ENCODE results near the gene DISP2.
A peak's percentile ranks its signal among the peaks of the same experiment; 100 is the strongest.

Gene DISP2

GRCh38 chr15:40392986-40393948, 35.2 kb downstream of the DISP2 start:
- DNase-seq, result no peak

DNA sequence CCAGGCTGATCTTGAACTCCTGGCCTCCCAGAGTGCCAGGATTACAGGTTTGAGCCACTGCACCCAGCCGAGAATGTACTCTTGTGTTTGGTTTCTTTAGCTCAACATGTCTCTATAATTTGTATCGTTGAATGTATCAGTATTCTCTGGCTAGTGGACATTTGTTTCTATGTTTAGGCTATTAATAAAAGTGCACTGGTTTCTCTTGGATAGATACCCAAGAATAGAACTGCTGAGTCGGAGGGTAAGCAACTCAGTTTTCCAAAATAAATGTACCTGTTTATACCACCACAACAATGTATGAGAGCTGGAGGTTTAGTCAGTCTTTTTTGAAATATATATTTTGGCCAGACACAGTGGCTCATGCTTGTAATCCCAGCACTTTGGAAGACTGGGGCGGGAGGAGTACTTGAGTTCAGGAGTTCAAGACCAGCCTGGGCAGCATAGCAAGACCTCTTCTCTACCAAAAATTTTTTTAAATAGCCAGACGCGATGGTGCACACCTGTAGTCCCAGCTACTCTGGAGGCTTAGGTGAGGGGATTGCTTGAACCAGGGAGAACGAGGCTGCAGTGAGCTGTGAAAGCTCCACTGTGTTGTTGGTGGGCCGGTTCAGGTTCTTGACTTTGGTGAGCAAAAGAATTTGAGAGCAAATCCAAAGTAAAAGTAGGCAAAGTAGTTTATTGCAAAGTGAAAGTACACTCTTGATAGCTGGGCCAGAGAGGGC, 39.8 kb downstream of the DISP2 start:
- no peak for DNase-seq

- no peak for DNase-seq
Observed at GRCh38 chr15:40398413-40398873, 40.4 kb downstream of the DISP2 start.

GRCh38 chr15:40399370-40399769, 41.4 kb downstream of the DISP2 start:
- DNase-seq, result no peak

GRCh38 chr15:40405501-40406381, 47.7 kb downstream of the DISP2 start, which contains the start of gene IVD:
TSS of gene IVD (plus strand) at chr15:40405795. CDS start at chr15:40405828, 33 bp downstream.
- peak; percentile 76 to 81 for DNase-seq

DNA sequence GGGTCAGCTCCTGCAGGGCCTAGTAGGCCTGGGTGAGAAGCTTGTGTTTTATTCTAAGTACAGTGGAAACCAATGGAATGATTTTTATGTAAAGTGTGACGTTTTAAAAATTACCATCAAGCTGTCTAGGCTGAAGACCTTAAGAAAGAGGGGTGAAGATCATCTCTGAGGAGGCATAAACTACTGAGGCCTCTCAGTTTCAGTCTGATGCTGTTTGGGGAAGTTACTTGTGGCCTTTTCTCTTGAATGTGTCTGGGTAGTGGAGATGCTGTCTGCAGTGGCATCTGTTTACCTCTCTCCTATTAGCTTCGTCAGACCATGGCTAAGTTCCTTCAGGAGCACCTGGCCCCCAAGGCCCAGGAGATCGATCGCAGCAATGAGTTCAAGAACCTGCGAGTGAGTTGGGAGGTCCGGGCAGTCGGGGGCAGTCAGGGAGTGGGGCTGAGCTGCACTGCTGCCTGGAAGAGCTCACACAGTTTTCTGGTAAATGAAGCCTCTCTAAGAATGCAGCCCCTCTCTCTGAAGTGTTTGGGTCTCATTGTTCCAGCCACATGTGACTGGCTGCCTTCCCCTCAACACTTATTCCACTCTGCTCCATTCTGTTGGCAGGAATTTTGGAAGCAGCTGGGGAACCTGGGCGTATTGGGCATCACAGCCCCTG, 49.4 kb downstream of the DISP2 start:
- DNase-seq, result no peak

GRCh38 chr15:40409366-40409765, 51.3 kb downstream of the DISP2 start:
- no peak for DNase-seq

- no peak for DNase-seq
Observed at GRCh38 chr15:40410476-40410875, 52.5 kb downstream of the DISP2 start.

DNA sequence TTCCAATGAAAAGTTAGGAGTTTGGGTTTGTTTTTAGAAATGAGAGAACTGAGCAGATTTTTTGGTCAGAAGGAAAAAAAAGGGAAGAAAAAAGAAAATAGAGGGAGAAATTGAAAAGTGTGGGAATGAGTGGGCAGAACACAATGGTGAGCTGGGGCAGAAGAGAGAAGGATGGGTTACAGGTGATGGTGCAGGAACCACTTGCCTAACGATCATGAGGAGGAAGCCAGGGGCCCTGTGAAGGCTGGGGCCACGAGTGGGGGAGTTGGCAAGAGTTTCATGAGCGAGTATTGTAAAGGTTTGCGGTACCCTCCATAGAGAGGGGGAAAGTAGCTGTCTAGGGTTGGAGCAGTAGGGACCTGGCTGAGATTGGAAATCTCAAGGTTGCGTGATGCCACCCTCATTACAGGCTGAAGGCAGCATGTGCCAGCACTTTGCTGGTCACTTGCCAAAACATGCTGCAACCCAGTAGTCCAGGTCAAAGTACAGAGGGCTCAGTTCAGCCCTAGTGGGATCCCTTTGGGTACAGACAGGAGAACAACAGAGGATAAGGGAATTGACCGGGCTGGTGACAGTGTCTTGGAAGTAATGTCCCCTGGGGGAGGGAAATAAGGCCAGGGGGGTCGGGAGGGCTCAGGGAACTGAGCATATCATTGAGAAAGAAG, 54.2 kb downstream of the DISP2 start:
- DNase-seq, result no peak

DNA sequence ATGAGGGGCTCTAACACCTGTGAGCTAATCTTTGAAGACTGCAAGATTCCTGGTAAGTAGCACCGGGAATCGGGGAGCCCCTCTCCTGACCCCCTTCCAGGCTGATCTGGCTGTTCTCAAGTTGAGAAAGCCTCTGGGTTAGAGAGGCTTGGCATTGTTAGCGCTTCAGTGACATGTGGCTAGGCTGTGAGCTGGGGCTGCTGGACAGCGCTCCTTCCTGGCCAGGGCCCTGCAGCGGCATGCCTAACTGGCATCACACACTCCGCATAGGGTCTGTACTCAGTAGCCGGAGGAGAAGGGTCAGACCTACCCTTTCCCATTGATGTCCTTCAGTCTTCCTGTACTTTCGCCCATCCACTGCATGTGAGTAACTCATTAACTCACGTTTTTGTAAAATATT, 55.0 kb downstream of the DISP2 start:
- DNase-seq, result no peak

DNA sequence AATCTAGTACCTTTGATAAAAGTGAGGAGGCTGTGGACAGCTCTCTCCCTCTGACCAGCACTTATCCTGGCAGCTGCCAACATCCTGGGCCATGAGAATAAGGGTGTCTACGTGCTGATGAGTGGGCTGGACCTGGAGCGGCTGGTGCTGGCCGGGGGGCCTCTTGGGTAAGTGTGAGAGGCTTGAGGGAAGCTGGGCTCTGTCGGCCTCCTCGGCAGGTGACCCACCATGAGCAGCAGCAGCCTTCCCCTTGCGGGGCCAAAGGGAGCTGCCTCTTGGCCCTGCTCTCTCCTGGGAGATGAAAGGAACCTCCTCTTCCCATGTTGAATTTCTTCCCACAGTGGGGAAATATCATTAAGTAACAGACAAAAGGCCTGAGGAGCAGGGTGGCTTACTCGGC, 56.8 kb downstream of the DISP2 start:
- no peak for DNase-seq

- DNase-seq, result no peak
Observed at GRCh38 chr15:40415226-40415625, 57.2 kb downstream of the DISP2 start.

GRCh38 chr15:40416056-40416455, 58.0 kb downstream of the DISP2 start:
- no peak for DNase-seq

GRCh38 chr15:40418126-40418525, 60.1 kb downstream of the DISP2 start:
- no peak for DNase-seq

DNA sequence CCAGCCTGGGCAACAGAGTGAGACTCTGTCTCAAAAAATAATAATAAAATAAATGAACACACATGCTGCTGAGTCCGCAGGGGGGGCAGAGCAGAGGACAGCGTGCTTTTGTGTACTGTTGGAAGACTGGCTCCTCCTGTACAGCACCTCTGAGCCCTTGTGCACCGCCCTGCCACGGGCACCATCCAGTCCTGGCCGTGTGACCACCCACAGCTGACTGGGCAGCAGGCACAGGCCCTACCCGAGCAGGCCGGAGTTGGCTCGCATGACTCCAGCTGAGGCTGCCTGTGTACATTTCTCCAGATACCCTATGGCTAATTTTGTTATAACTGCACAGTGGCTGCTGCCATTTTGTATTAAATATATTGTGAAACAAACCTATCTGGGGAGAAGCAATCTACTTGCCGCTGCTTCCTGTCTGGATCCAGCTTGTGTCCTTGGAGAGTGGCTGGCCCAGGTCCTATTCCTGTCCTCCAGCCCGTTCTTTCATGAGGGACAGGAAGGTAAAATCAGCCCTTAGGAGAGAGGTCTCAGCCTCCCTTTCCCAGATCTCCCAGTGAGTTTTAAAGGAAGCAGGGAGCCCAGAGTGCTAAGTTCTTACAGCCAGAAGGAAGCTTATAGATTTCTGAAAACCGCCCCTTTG, 62.2 kb downstream of the DISP2 start:
- no peak for DNase-seq

DNA sequence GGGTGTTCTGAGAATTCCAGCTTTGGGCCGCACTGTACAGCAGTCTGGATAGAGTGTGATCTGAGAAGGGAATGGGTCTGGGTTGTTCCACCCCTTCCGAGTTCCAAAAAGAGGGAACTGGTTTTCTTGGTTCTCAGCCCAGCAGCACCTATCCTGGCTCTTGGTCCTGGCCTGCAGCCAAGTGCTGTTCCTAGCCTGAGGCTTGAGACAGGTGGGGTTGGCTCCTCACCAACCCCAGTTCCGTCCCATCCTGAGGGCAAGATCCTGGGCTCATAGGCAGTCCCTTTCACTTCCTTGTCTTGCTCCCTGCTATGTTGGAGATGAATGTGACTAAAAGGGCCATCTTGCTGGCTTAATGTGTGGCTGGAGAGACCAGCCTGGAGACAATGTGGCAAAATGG, 62.8 kb downstream of the DISP2 start:
- DNase-seq, result no peak

GRCh38 chr15:40421246-40422157, 63.5 kb downstream of the DISP2 start:
- peak; percentile 72 to 83 for DNase-seq

- DNase-seq, result no peak
Observed at GRCh38 chr15:40424483-40425115, 66.6 kb downstream of the DISP2 start.

DNA sequence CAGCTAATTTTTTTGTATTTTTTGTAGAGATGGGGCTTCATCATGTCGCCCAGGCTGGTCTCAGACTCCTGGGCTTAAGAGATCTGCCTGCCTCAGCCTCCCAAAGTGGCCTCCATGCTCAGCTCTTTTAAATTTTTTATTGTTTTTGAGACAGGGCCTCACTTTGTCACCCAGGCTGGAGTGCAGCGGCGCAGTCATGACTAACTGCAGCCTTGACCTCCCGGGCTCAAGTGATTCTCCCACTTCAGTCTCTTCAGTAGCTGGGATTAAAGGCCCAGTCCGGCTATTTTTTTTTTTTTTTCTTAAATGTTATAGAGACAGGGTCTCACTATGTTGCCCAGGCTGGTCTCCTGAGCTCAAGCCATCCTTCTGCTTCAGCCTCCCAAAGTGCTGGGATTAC, 67.7 kb downstream of the DISP2 start:
- DNase-seq, result no peak

DNA sequence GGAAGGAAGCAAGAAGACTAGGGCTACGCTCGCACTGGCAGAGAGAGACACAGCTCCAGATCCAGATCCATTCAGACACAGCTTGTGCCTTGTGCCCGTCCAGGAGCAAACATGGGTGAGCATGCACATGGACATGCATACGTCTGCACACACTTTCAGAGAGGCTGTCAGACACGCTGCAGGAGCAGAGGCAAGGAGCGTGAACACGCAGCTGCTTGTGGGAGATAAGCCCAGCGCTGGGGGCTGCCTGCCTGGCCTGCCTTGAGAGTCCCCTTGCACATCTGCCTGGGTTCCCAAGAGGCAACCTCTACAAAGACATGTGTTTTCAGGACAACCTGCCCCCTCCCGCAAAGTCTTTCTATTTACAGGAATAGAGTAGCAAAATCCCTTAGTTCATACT, 69.2 kb downstream of the DISP2 start:
- no peak for DNase-seq

Measured in activated CD4-positive, alpha-beta T cell treated with anti-CD3 and anti-CD28 coated beads for 4 hours (primary cell).